Keratinocyte (primary cell): ENCODE data around the gene TGM4. TPM values are rescaled to one million over a fixed set of nuclear protein-coding genes. Genes with fewer than 3 reads are reported as not detected.

Experiments
- DNase-seq: peaks from one replicate; pipeline ENCODE4 v3.0.0-alpha.2; 2011; ENCODE audit warnings: low read depth, missing footprints, low spot score
- FAIRE-seq: peaks from 2 replicates; lab custom pipeline; 2011; peaks lifted over from hg19 to GRCh38; lab: Jason Lieb, UNC
- H2AFZ ChIP-seq: 2 replicates; pipeline ENCODE4 v1.6.0; 2012; ENCODE audit warnings: low read length, control low read depth, inconsistent platforms; ENCODE audit not compliant: control insufficient read depth
- H3K27ac ChIP-seq: 2 replicates; pipeline ENCODE4 v1.5.1; 2011; ENCODE audit warnings: low read length; ENCODE audit not compliant: control insufficient read depth, insufficient read depth
- H3K27me3 ChIP-seq: 3 replicates; pipeline ENCODE4 v1.6.0; 2011; ENCODE audit warnings: low read length; ENCODE audit not compliant: control insufficient read depth, insufficient read depth; ENCODE audit errors: extremely low read depth
- H3K36me3 ChIP-seq, 2 experiments: 2 replicates in 1 of 2; 3 replicates in 1 of 2; pipeline ENCODE4 v1.5.1; 2011; ENCODE audit warnings: low read length in 2 of 2, mild to moderate bottlenecking in 1 of 2; ENCODE audit not compliant: control insufficient read depth in 2 of 2, insufficient read depth in 2 of 2; ENCODE audit errors: extremely low read depth in 1 of 2
- H3K4me1 ChIP-seq: 3 replicates; pipeline ENCODE4 v1.5.1; 2011; ENCODE audit warnings: low read length; ENCODE audit not compliant: control insufficient read depth, insufficient read depth; ENCODE audit errors: extremely low read depth
- H3K4me2 ChIP-seq: 3 replicates; pipeline ENCODE4 v1.6.0; 2011; ENCODE audit warnings: low read depth, low read length; ENCODE audit not compliant: control insufficient read depth, insufficient read depth; ENCODE audit errors: extremely low read depth
- H3K4me3 ChIP-seq, 3 experiments: fragments of 200-600 bp in 1 of 3; sonication (generic) in 1 of 3; 2 replicates in 2 of 3; 3 replicates in 1 of 3; pipeline ENCODE4 v1.5.1; 2011 to 2016; ENCODE audit warnings: low read length in 3 of 3, mild to moderate bottlenecking in 3 of 3, control low read depth in 2 of 3, inconsistent platforms in 1 of 3, low read depth in 1 of 3, mixed read lengths in 1 of 3, mixed run types in 1 of 3, moderate library complexity in 1 of 3; ENCODE audit not compliant: control insufficient read depth in 2 of 3, insufficient read depth in 2 of 3; ENCODE audit errors: extremely low read depth in 1 of 3
- H3K79me2 ChIP-seq: 2 replicates; pipeline ENCODE4 v1.6.0; 2012; ENCODE audit warnings: low read length; ENCODE audit not compliant: control insufficient read depth, insufficient read depth
- H3K9ac ChIP-seq: 3 replicates; pipeline ENCODE4 v1.6.0; 2011; ENCODE audit warnings: low read length; ENCODE audit not compliant: control insufficient read depth, insufficient read depth; ENCODE audit errors: extremely low read depth
- H3K9me1 ChIP-seq: 3 replicates; pipeline ENCODE4 v1.6.0; 2011; ENCODE audit warnings: low read length; ENCODE audit not compliant: control insufficient read depth, insufficient read depth; ENCODE audit errors: extremely low read depth
- H3K9me3 ChIP-seq: 2 replicates; pipeline ENCODE4 v1.5.1; 2012; ENCODE audit warnings: low read depth, low read length; ENCODE audit not compliant: control insufficient read depth
- H4K20me1 ChIP-seq: 3 replicates; pipeline ENCODE4 v1.6.0; 2011; ENCODE audit warnings: low read length; ENCODE audit not compliant: control insufficient read depth, insufficient read depth; ENCODE audit errors: extremely low read depth
- EZH2 ChIP-seq: IDR thresholded peaks from one replicate; pipeline ENCODE4 v1.6.1; 2012; ENCODE audit warnings: inconsistent platforms, mild to moderate bottlenecking, low read length, moderate library complexity
- dilution Hi-C: fragments of 300-500 bp; cut with MboI; formaldehyde crosslinking; loops from one replicate; pipeline ENCODE4 v1.7.0; 2020; ENCODE audit warnings: low sequenced_read_pairs; ENCODE audit not compliant: extremely low pct_ligation_motif_present
- polyA plus RNA-seq, 5 experiments: library from polyadenylated mRNA; depleted of rRNA in 3 of 5; stranded (reverse) in 3 of 5; stranded (forward) in 1 of 5; unstranded in 1 of 5; fragments of >200 nt; gene quantifications; 1 replicate in 1 of 5; 2 replicates in 3 of 5; 3 replicates in 1 of 5; pipeline versions ENCODE4 v1.2.1 to v1.2.3, GENCODE V29; 2011 to 2012; ENCODE audit warnings: missing spikeins in 2 of 5, low read depth in 1 of 5, low replicate concordance in 1 of 5
- TF ChIP-seq, protein P1 (sequence below), 3 experiments: IDR thresholded peaks in 1 of 3; conservative IDR thresholded peaks in 1 of 3; optimal IDR thresholded peaks in 1 of 3; 2 replicates in 2 of 3; 3 replicates in 1 of 3; pipeline versions ENCODE3 to v1.5.1; 2011; ENCODE audit warnings: low read length in 3 of 3, mild to moderate bottlenecking in 3 of 3, moderate library complexity in 2 of 3, control low read depth in 1 of 3, inconsistent platforms in 1 of 3; ENCODE audit not compliant: insufficient read depth in 2 of 3; ENCODE audit errors: extremely low read depth in 1 of 3

TGM4 gene
- polyA plus RNA-seq, 1 donor (not counting 4 experiments of a cell fraction or from before 2014, with no cell fraction given): 1.3 TPM

DNA sequence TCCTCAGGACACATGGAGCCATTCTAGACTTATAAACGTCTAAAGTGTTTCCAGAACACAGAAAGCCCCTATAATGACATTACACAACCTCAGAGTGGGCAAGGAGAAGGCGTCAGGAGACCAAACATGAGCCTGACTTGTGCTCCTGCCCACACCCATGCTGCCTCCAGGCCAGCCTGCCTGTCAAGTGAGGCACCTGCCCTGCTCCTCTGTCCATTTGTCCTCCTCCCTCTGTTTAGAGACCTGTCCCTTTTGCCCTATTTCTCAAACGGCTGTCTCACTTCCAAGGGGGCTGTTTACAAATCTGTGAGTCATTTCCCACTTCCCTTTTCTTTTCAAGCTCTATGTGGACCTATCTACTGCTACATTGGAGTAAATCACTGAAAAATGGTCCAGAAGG is 80.6 kb downstream of the TGM4 start:
- Histone ChIP-seq H3K9me1 (peaks cover 2% of the 10 kb centered on the region), H3K4me2 (no peak overlapping the region), H3K9me3 (no peaks in the 10 kb centered on the region), H3K4me3 (no peak overlapping the region), H3K36me3 (peaks cover 7 to 15% of the 10 kb centered on the region in 2 experiments), H3K4me1 (peaks cover 29% of the 10 kb centered on the region), H3K9ac (no peak overlapping the region), H4K20me1 (peaks cover 4% of the 10 kb centered on the region), H3K27me3 (no peaks in the 10 kb centered on the region), H3K27ac (no peak overlapping the region), H2AFZ (no peak overlapping the region), H3K79me2 (peaks cover 48% of the 10 kb centered on the region)
- dilution Hi-C loops: no loop called here
- TF ChIP-seq EZH2: no peak
- TF ChIP-seq, protein P1, sequence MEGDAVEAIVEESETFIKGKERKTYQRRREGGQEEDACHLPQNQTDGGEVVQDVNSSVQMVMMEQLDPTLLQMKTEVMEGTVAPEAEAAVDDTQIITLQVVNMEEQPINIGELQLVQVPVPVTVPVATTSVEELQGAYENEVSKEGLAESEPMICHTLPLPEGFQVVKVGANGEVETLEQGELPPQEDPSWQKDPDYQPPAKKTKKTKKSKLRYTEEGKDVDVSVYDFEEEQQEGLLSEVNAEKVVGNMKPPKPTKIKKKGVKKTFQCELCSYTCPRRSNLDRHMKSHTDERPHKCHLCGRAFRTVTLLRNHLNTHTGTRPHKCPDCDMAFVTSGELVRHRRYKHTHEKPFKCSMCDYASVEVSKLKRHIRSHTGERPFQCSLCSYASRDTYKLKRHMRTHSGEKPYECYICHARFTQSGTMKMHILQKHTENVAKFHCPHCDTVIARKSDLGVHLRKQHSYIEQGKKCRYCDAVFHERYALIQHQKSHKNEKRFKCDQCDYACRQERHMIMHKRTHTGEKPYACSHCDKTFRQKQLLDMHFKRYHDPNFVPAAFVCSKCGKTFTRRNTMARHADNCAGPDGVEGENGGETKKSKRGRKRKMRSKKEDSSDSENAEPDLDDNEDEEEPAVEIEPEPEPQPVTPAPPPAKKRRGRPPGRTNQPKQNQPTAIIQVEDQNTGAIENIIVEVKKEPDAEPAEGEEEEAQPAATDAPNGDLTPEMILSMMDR (optimal IDR thresholded peaks at IDR 0.05 in 1 of 3, IDR thresholded peaks at IDR 0.05 in 1 of 3, conservative IDR thresholded peaks at IDR 0.05 in 1 of 3; ENCODE audit: extremely low read depth in 1 of 3, insufficient read depth in 2 of 3, low read length in 3 of 3): no peak
- DNase-seq (no peak), FAIRE-seq (peak; percentile 34)

DNA sequence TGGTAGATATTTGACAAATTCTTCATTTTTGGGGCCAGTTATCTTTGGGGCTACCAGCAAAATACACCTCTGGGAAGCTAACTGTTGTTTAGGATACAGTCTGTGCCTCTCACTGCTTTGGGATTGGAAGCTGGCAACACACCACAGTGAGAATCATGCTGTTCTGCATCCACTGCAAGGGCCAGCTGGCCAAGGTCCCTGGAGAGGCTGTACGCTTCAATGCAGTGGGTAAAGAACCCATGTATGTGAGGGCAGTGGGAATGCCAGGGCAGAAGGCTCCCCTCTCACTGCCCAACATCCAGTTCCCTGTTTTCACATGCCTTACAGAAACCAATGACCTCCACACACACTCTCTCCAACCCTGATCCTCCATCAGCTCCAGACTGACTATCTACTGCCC is 81.5 kb downstream of the TGM4 start:
- dilution Hi-C loops: no loop called here
- no peak for FAIRE-seq
- H3K36me3 ChIP-seq: peaks cover 7 to 15% of the 10 kb centered on the region in 2 experiments

More for the DNA sequence above, 81.5 kb downstream of the TGM4 start:
- TF ChIP-seq EZH2: no peak
- TF ChIP-seq, protein P1 (optimal IDR thresholded peaks at IDR 0.05 in 1 of 3, IDR thresholded peaks at IDR 0.05 in 1 of 3, conservative IDR thresholded peaks at IDR 0.05 in 1 of 3; ENCODE audit: extremely low read depth in 1 of 3, insufficient read depth in 2 of 3, low read length in 3 of 3): no peak
- no peak overlapping the region for H3K4me2 ChIP-seq
- no peak overlapping the region for H2AFZ ChIP-seq
- H3K4me1 ChIP-seq: peaks cover 31% of the 10 kb centered on the region
- H3K27me3 ChIP-seq: no peaks in the 10 kb centered on the region
- DNase-seq: no peak
- H3K4me3 ChIP-seq: no peak overlapping the region
- no peaks in the 10 kb centered on the region for H3K9me3 ChIP-seq
- no peak overlapping the region for H3K27ac ChIP-seq
- no peak overlapping the region for H3K9ac ChIP-seq
- peaks cover 56% of the 10 kb centered on the region for H3K79me2 ChIP-seq
- peaks cover 2% of the 10 kb centered on the region for H3K9me1 ChIP-seq
- peaks cover 4% of the 10 kb centered on the region for H4K20me1 ChIP-seq
